GM18498 (cell line): Measurements from ENCODE around the gene SEPHS1.
A peak's percentile ranks its signal among the peaks of the same experiment; 100 is the strongest.
"Not testable (repeated sequence)": the region's sequence is repeated elsewhere in the genome, so short reads cannot be mapped to it uniquely, and the experiment has no call there.

ENCODE experiments used
- ATAC-seq: cut with Tn5 transposase; IDR thresholded peaks from one replicate; pipeline ENCODE4 v1.9.1; 2021; ENCODE audit warnings: mild to moderate bottlenecking, moderate library complexity; ENCODE audit not compliant: unreplicated experiment

The SEPHS1 gene

GRCh38 chr10:13291821-13292773, 56.0 kb downstream of the SEPHS1 start:
- no peak for ATAC-seq

GRCh38 chr10:13291061-13291460, 57.0 kb downstream of the SEPHS1 start:
- no peak for ATAC-seq

- ATAC-seq: no peak
These were observed 64.0 kb downstream of the SEPHS1 start for GRCh38 chr10:13284050-13284449.

- not testable (repeated sequence) for ATAC-seq
These were observed 65.7 kb downstream of the SEPHS1 start for GRCh38 chr10:13282348-13282747.

- ATAC-seq: no peak
These were observed 71.2 kb downstream of the SEPHS1 start for GRCh38 chr10:13276749-13277365.

GRCh38 chr10:13276146-13276545, 71.9 kb downstream of the SEPHS1 start:
- ATAC-seq: not testable (repeated sequence)

- ATAC-seq: peak; percentile 32
These were observed 75.9 kb downstream of the SEPHS1 start for GRCh38 chr10:13272164-13272571.

GRCh38 chr10:13271552-13272163, 76.4 kb downstream of the SEPHS1 start:
- ATAC-seq: peak; percentile 93

GRCh38 chr10:13270877-13271551, 77.1 kb downstream of the SEPHS1 start:
- ATAC-seq: peak; percentile 6

- no peak for ATAC-seq
These were observed 79.3 kb downstream of the SEPHS1 start for GRCh38 chr10:13268841-13269240.

- no peak for ATAC-seq
These were observed 79.8 kb downstream of the SEPHS1 start for GRCh38 chr10:13268310-13268709.
